NCI-H1417 (cell line): Measurements from ENCODE around the gene FLNB.

Experiments
- DNase-seq, 3 experiments: peaks; one replicate each; lab custom pipeline; 2025; lab: John Stamatoyannopoulos, UW

FLNB gene

DNA sequence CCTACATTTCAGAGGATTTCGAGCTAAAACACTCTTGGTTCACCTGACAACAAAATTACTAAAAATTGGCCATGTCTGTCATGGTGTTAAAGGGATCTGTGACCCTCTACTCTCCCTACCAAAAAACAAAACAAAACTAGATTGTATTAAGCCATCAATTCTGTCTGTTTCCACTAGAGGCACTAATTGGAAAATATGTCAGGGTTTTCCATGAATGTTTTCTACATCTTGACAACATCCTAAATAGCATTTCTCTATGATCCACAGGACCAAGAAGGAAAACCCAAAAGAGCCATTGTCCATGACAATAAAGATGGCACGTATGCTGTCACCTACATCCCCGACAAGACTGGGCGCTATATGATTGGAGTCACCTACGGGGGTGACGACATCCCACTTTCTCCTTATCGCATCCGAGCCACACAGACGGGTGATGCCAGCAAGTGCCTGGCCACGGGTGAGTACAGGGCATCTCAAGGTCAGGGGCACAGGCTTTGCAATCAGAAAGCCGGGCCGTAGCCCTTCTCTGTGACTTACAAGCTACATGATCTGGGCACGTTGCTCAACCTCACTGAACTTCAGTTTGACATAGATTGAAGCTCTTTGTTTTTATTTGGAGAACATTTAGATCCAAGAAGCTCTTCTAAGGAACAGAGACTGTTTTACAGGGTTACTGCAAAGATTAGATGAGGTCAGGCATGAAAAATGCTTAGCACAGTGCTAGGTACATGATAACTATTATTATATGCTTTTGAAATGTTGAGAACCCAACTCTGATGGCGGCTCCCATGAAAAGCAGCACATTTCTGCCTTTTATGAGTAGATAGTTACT, 127.7 kb downstream of the FLNB start:
- DNase-seq: no peak

DNA sequence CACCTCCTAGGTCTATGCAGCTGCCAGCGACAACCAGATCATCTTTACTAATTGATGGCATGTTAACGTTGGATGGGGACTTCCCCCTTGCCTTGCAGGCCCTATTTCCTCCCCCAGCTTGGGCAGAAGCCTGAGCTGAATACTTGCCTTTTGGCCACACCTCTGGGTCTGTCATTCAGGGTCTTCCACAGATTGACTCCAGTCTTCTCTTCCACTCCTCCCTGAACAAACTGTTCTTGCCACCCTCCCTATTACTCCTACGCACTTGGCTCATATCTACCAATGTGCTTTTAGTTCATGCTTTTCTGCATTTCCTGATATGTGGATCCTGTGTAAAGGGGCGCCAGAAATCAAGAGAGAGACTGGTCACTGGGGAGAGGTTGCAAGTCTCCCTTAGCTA, 129.1 kb downstream of the FLNB start:
- DNase-seq: no peak

DNA sequence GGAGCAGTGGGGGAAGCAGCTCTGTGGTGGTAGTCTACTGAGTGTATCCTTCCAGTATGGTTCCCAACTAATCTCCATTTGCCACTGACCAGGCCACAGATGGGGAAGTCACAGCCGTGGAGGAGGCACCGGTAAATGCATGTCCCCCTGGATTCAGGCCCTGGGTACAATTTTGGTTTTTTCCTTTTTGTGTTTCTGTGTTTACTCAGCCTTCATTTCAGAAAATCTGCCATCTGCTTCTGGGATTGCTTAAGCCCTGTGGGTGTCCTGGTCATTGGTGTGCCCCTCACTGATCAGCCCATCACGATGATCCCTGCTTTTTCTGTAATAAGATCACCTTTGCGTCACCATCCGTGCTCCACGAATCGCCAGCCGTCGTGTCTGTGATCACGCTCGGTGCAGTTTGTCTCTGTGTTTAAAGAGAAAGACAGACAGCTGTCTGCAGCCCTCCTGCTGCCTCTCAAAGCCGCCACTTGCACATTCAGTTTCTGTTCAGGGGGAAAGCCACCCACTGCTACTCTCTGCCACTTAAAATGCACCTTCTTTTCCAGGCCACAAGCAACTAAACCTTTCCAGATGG, 133.6 kb downstream of the FLNB start:
- DNase-seq: peak in 1 of 3 experiments; percentile 28

DNA sequence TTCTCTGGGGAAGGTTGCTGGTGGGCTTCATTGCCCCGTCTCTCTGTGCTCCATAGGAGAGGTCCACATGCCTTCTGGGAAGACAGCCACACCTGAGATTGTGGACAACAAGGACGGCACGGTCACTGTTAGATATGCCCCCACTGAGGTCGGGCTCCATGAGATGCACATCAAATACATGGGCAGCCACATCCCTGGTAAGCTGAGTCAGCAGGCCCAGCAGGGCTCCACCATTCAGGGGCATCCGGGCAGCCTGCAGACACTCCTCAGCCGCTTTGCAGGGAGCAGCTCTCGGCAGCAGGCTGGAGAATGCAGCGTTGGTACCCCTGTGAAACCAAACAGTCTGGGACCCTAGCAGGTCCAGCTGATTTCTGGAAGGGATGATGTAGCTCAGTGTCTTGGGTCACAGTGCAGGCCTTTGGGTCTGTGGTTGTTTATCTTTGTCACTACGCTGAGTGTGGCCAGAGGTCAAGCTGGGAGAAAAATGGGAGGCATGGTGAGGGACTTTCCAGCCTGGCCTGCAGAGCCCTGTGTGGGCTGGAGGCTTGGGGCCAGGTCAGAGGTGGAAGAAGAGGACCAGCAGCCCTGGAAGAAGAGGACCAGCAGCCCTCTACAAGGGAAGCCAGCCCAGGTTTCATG, 135.3 kb downstream of the FLNB start:
- DNase-seq: no peak

DNA sequence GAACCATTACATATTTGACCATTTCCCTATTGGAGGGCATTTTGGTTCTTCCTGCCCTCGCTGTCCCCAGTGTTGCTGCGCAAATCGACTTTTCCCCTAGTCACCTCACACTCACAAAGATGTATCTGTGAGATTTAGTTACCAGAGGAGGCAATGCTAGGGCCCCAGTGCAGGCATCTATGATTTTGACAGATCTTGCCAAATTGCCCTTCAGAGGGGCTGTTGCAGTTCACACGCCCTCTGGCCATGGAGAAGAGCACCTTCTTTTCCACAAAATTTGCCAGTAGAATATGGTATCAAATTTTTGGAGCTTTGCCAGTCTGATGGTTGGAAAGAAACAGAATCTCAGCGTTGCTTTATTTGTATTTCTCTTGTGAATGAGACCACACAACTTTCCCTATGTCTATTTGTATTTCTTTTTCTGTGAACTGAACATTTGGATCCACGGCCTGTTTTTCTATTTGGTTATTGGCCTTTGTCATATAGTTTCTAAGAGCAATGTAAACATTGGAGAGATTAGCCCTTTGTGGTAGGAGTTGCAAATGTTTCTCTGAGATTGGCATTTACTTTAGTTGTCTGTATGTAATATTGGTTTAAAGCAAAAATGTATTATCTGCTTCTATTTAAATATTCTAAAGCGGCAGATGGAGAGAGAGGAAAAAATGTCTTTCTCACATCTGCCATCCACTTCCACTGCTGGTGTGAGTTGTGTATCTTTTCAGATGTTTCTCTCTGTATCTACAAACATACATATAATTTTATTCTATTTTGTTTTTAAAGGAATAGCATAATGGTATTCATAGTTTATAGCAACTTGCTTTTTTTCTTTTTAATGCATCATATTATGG, 136.5 kb downstream of the FLNB start:
- DNase-seq: peak in 2 of 3 experiments; percentile 15 to 54

DNA sequence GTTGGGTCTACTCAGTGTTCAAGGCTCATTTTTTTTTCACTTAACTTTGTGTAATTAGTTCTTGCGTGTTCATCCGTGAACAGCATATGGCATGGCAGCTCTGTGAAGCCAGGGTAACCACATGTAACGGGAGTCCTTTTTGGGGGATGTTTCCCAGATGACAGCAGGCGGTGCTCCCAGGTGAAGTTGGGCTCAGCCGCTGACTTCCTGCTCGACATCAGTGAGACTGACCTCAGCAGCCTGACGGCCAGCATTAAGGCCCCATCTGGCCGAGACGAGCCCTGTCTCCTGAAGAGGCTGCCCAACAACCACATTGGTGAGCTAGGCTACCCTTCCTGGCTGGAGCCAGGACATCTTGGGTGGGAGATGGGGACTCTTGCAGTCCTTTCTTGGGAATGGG, 139.8 kb downstream of the FLNB start:
- DNase-seq: no peak

DNA sequence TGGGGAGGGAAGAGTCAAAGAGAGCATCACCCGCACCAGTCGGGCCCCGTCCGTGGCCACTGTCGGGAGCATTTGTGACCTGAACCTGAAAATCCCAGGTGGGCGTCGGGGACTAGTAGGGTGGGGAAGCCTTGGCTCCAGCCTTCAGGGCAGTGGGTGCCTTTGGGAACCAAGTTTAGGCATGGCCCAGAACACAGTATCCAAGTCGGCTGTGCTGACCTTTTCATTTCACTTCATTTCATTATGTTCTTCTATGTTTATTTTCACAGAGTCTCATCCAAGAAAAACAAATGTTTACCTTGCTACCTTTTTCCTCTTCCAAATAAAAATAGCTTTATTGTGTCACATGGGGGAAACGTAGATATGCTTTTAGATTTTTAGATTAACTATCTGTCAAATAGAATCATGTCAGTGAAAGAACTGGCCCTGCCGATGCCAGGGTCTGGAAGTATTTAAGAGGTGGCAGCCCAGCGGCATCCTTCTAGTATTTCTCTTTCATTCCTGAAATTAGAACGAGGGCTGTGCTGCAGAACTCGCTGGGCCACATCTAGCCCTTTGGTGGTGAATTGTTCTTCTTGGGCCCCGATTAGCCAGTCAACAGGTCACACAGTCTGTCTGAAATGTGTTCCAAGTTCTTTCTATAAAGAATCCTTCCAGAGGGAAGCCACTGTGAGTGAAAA, 142.0 kb downstream of the FLNB start:
- no peak for DNase-seq

DNA sequence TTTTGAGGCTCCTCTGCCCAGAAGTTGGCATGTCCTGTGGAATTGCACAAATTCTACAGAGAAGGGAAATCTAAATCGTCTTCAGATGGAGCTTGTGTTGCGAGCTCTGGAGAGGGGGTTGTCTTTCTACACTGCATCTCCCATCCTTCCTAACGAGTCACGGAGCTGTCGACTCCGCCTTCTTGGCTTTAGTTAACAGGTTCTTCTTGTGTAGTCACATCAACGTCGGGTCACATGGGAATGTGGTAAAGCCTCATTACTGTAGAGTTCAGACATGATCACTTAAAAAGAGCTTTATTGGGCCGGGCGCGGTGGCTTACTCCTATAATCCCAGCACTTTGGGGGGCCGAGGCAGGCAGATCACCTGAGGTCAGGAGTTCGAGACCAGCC, 142.6 kb downstream of the FLNB start:
- DNase-seq: no peak

DNA sequence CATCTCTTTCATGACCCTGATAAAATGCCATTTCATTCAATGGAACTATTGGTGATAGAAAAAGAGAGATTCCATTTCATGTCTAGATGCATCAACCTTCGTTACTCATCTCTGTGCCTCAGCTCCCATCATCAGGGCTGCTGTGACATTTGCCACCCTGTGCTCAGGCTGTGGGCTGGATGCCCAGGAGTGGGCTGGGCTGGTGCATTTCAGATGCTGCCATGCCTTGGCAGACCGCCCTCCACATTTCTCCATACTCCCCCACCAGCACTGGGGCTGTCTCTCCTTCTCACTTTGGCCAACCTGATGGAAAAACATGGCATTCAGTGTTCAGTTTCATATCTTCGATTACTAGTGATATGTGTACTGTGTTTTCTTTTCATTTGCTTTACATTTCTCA, 143.4 kb downstream of the FLNB start:
- DNase-seq: no peak

DNA sequence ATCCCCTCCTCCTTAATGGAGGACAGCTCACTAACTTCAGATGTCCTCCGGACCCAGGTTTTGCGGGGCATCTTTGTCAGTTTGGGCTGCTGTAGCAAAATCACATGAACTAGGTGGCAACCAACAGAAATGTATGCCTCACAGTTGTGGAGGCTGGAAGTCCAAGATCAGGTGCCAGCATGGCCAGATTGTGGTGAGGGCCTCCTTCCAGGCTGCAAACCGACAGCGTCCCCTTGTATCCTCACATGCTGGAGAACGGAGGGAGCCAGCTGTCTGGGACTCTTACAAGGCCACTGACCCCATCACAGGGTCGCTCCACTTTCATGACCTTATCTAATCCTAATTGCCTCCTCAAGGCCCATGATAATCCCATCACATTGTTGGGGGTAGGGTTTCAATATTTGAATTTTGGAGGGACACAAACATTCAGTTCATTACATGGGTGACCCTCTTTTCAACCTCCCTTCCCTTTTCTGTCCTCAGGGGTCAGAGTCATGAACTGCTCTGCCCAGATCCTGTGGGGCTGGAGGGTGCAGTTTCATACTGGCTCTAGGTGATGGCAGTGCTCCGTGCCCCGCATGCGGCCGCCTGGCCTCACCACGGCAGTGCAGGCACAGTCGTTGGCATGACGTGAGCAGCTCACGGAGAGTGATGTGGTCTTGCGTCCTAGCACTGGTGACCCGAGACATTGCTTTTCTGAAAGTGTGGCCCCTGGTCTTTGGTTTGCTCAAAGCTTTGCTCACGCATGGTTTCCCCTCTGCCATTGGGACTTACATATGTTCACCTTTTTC, 144.2 kb downstream of the FLNB start:
- DNase-seq: no peak

DNA sequence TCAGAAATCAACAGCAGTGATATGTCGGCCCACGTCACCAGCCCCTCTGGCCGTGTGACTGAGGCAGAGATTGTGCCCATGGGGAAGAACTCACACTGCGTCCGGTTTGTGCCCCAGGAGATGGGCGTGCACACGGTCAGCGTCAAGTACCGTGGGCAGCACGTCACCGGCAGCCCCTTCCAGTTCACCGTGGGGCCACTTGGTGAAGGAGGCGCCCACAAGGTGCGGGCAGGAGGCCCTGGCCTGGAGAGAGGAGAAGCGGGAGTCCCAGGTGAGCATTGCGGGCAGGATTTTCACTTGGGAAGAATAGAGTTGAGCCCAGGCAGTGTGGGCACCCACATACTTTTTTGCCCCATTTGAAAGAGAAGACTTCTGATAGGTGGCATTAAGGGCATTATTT, 145.1 kb downstream of the FLNB start:
- DNase-seq: no peak

DNA sequence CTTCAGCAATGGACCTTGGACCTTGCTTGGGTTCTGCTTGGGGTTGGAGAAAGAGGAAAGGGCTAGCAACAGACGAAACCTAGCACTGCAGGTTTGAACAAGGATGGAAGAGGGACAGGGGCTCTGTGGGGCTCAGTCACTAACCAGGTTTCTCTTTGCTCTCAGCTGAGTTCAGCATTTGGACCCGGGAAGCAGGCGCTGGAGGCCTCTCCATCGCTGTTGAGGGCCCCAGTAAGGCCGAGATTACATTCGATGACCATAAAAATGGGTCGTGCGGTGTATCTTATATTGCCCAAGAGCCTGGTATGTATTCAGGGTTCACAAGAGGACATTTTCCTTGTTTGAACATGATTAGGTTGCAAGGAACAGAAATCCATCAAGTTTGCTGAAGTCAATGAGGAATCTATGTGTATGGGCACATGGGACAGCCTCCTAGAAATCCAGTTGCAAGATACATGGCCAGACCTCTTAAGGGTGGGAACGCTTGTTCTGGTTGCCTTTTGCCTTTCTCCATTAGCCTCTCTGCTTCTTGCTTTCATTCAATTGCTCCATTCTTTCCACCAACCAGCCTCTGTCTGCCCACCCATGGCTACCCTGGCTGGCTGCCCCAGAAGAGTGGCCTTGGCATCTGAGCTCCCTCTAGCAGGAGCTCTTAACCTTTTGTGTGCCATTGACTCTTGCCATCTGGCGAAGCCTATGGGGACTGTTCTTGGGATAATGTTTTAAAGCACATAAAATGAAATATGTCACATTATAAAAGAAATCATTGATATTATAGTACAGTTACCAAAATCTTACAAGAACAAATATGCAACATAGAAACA, 146.6 kb downstream of the FLNB start:
- no peak for DNase-seq

DNA sequence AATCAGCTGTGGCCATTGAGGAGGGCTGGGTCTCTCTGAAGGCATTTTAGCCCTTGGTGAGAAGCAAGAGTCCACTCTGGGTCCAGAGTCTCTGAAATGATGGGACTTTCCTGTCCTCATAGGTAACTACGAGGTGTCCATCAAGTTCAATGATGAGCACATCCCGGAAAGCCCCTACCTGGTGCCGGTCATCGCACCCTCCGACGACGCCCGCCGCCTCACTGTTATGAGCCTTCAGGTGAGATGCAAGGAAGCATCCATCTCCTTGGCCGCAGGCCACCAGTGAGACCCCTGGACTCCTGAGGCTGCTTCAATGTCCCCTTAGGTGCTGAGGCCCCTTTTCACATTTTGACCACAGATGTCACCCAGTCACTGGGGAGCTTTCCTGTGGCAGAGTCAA, 147.6 kb downstream of the FLNB start:
- no peak for DNase-seq

DNA sequence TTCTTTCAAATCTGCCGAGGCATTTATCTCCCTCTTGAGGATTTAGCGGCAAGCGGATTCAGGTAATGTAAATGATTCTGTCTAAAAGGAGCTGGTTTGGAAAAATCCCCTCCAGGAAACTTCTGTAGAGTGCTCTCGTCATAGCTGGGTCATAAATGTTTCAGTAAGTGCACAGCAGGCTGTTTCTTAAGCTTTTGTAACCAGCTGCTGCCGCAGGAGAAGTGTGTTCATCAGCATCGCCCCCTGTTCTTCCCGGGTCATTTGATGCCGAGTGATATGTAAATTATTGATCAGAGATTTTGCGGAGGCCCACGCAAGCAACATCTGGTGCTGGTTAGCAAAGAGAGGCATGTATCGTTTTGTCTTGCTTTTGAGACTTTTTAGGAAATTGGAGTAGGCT, 149.5 kb downstream of the FLNB start:
- peak in 2 of 3 experiments; percentile 1 to 32 for DNase-seq

DNA sequence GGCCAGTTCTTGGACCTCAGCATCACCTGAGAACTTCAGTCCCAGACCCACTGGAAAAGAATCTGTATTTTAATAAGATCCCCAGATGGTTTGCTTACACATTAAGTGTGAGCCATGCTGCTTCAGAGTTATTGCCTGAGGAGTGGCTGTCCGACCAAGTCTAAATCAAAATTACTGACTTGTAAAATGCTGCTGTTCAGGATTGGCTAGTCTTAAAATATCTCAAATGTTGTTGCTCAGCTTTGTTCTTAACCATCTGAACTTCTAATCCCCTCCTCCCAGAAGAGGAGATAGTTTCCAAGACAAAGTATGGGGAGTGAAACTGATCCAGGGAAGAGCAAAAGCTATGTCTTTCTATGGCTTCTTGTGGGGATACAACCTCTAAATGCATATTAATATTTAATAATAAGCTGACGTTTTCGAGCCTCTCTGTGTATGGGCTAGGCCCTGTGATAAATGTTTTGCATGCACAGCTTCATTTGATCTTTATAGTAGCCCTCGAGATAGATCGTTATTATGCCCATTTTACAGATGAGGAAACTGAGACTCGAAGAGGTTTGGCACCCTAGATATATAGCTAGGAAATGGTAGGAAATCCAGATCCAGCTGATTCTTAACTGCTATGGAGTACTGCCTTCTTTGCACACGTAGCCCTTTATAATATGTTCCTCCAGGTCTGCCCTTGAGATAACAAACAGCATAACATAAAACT, 150.4 kb downstream of the FLNB start:
- DNase-seq: no peak

DNA sequence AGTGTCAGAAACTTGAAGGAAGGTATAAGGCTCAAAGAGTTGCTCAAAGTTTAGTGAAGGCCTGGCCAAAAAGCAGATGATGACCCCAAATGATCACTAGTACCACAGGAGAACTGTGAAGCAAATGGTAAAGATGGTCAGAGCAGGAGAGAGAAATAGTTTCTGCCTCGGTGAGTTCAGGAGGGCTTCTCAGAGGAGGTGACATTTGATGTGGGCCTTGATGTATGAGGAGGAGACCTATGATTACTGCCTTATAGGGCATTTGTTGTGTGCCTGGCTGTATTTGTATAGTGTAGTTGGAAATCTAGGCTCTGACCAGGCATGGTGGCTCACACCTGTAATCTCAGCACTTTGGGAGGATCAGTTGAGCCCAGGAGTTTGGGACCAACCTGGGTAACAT, 152.2 kb downstream of the FLNB start:
- DNase-seq: no peak

DNA sequence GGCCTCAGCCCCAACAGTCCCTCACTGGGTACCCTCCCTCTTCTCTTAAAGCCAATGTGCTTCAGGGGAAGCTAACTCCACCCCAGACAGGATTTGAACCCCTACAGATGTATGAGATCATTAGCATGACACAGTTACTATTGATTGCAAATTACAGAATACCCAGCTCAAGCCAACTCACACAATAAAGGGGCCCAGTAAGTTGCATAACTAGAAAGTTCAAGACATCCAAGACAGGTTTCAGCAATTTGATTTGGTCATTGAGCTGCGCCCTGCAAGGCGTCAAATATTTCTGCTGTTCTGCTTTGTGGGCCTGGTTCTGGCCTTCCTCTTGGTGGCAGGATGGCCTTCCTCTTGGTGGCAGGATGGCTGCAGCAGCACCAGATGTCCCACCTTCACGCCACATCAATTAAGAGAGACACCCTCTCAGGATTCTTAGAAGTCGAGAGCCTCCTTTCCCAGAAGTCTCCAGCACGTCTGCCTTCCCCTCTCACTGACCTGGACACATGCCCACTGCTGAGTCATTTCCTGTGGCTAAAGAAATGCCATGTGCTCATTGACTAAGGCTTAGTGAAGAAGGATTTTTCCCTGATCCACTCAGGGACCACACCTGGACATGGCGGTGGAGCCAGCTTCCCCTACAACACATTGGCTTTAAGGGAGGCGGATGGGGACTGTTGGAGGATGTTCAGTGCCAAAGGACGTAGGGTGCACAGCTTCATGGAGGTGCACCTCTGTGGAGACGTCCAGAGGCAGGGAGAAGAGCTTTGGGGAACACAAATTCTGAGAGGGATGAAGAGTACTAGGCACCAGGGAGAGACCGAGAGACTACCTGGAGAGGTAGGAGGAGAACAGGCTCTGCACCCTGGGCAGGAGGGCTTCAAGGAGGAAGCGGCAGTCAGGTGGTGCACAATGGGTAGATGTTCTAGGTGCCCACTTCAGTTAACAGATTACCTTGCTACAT, 153.5 kb downstream of the FLNB start:
- DNase-seq: no peak

DNA sequence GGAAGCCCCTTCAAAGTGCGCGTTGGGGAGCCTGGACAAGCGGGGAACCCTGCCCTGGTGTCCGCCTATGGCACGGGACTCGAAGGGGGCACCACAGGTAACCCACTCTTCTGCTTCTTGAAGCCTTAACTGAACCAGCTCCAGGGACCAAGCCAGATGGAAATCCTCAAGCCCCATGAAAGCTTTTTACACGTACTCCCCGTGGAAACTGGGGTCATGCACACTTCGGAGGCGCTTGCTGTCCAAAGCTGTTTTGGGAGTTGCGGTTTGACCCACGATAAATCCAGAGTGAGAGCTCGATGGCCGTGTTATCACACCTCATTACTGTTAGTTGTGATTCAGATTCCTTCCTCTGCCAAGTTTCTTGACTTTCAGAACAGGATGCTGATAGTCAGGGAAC, 155.0 kb downstream of the FLNB start:
- no peak for DNase-seq
